PC-9 (cell line): ENCODE data around the gene GAK.

Source experiments
- EZH2 ChIP-seq: fragments of 200-600 bp; sonication (generic); IDR thresholded peaks from 2 replicates; pipeline ENCODE4 v1.8.0; 2017; ENCODE audit warnings: antibody characterized with exemption, low read depth
- TF ChIP-seq, protein P1 (sequence below): fragments of 200-600 bp; sonication (generic); conservative IDR thresholded peaks from 2 replicates; pipeline ENCODE4 v1.6.1; 2017; ENCODE audit warnings: mixed run types, antibody characterized with exemption, mild to moderate bottlenecking, moderate library complexity

DNA sequence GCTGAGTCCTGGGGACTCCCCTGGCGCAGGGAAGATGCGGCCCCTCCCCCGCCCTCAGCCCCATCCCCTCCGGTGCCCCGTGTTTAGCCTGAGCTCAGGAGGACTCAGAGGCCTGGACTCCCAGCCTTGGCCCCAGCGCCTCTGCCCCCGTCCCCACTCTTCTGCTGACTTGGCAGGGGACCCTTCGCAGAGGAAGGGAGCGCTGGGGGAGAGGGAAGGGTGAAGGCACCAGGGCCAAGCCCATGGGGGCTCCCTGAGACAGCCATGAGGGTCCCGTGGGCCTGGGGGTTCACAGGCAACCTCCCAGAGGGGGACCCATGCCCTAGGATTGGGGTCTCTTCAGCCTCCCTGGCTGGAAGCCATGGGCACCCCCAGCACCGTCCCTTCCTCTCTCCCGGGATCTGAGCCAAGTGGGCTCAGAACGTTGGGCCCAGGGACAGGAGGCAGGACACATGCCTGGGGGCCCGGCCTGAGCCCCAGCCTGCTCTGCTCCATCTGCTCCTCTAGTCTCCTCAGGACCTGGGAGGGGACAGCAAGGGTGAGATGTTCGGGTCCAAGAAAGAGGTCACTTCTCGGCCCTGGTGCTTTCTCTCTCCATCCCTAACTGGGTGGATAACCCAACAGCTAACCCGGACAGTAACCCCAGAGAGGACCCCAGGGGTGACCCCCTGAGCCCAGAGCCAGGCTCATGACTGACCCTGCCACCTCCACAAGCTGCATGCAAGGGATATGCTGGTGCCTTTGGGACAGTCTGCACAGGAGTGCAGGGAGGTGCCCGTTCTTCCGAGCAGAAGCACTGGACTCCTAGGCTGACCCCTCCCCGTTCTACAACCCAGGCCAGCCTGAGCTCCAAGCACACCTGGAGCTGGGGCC lies 104.7 kb downstream of the GAK start:
- TF ChIP-seq, protein P1, sequence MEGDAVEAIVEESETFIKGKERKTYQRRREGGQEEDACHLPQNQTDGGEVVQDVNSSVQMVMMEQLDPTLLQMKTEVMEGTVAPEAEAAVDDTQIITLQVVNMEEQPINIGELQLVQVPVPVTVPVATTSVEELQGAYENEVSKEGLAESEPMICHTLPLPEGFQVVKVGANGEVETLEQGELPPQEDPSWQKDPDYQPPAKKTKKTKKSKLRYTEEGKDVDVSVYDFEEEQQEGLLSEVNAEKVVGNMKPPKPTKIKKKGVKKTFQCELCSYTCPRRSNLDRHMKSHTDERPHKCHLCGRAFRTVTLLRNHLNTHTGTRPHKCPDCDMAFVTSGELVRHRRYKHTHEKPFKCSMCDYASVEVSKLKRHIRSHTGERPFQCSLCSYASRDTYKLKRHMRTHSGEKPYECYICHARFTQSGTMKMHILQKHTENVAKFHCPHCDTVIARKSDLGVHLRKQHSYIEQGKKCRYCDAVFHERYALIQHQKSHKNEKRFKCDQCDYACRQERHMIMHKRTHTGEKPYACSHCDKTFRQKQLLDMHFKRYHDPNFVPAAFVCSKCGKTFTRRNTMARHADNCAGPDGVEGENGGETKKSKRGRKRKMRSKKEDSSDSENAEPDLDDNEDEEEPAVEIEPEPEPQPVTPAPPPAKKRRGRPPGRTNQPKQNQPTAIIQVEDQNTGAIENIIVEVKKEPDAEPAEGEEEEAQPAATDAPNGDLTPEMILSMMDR = no peak
- no peak for TF ChIP-seq EZH2
